Measurements from ENCODE around the gene DSCAM.

DSCAM gene

GRCh38 chr21:40178726-40179125 lies 668.2 kb downstream of the DSCAM start:
- TF ChIP-seq FOXM1 (IDR thresholded peaks at IDR 0.05; ENCODE audit: borderline replicate concordance, low read depth) = no peak
- TF ChIP-seq EGR1 (IDR thresholded peaks at IDR 0.05) = no peak
- TF ChIP-seq USF1 (IDR thresholded peaks at IDR 0.05) = no peak
- TF ChIP-seq EP300 (IDR thresholded peaks at IDR 0.05; ENCODE audit: borderline replicate concordance) = no peak
- no peak for TF ChIP-seq RAD21 (IDR thresholded peaks at IDR 0.05; ENCODE audit: low read depth)
- TF ChIP-seq MAX (IDR thresholded peaks at IDR 0.05) = no peak
- TF ChIP-seq CREB1 (IDR thresholded peaks at IDR 0.05; ENCODE audit: low read depth) = no peak
- no peak for TF ChIP-seq TEAD4 (IDR thresholded peaks at IDR 0.05)
- no peak for TF ChIP-seq YY1 (IDR thresholded peaks at IDR 0.05; ENCODE audit: low read depth)
- no peak for TF ChIP-seq NFIC (IDR thresholded peaks at IDR 0.05)
- no peak for TF ChIP-seq ZBTB7A (IDR thresholded peaks at IDR 0.05; ENCODE audit: low read depth)

GRCh38 chr21:40177979-40178378 lies 669.0 kb downstream of the DSCAM start:
- TF ChIP-seq CEBPB (IDR thresholded peaks at IDR 0.05) (no peak), YY1 (IDR thresholded peaks at IDR 0.05; ENCODE audit: low read depth) (no peak), EGR1 (IDR thresholded peaks at IDR 0.05) (no peak), TCF12 (IDR thresholded peaks at IDR 0.05; ENCODE audit: low read depth) (no peak), USF1 (IDR thresholded peaks at IDR 0.05) (no peak), EP300 (IDR thresholded peaks at IDR 0.05; ENCODE audit: borderline replicate concordance) (no peak), REST (IDR thresholded peaks at IDR 0.05; ENCODE audit: low read depth) (no peak), FOXM1 (IDR thresholded peaks at IDR 0.05; ENCODE audit: borderline replicate concordance, low read depth) (no peak), RAD21 (IDR thresholded peaks at IDR 0.05; ENCODE audit: low read depth) (no peak), TEAD4 (IDR thresholded peaks at IDR 0.05) (no peak), CREB1 (IDR thresholded peaks at IDR 0.05; ENCODE audit: low read depth) (no peak), NFIC (IDR thresholded peaks at IDR 0.05) (no peak), MAX (IDR thresholded peaks at IDR 0.05) (no peak), ZBTB7A (IDR thresholded peaks at IDR 0.05; ENCODE audit: low read depth) (no peak), TAF1 (IDR thresholded peaks at IDR 0.05; ENCODE audit: low read depth) (no peak)

- no peak for TF ChIP-seq ZBTB7A (IDR thresholded peaks at IDR 0.05; ENCODE audit: low read depth)
- no peak for TF ChIP-seq FOXM1 (IDR thresholded peaks at IDR 0.05; ENCODE audit: borderline replicate concordance, low read depth)
- no peak for TF ChIP-seq CEBPB (IDR thresholded peaks at IDR 0.05)
- no peak for TF ChIP-seq TCF12 (IDR thresholded peaks at IDR 0.05; ENCODE audit: low read depth)
- no peak for TF ChIP-seq TEAD4 (IDR thresholded peaks at IDR 0.05)
- TF ChIP-seq TAF1 (IDR thresholded peaks at IDR 0.05; ENCODE audit: low read depth) = no peak
- TF ChIP-seq REST (IDR thresholded peaks at IDR 0.05; ENCODE audit: low read depth) = no peak
- TF ChIP-seq USF1 (IDR thresholded peaks at IDR 0.05) = no peak
- TF ChIP-seq RAD21 (IDR thresholded peaks at IDR 0.05; ENCODE audit: low read depth) = no peak
- no peak for TF ChIP-seq EP300 (IDR thresholded peaks at IDR 0.05; ENCODE audit: borderline replicate concordance)
- TF ChIP-seq EGR1 (IDR thresholded peaks at IDR 0.05) = no peak
- TF ChIP-seq CREB1 (IDR thresholded peaks at IDR 0.05; ENCODE audit: low read depth) = no peak
- TF ChIP-seq MAX (IDR thresholded peaks at IDR 0.05) = no peak
Observed at GRCh38 chr21:40176724-40177123, 670.2 kb downstream of the DSCAM start.

GRCh38 chr21:40173816-40174215 lies 673.1 kb downstream of the DSCAM start:
- TF ChIP-seq CEBPB (IDR thresholded peaks at IDR 0.05) = no peak
- TF ChIP-seq EP300 (IDR thresholded peaks at IDR 0.05; ENCODE audit: borderline replicate concordance) = no peak
- no peak for TF ChIP-seq FOXM1 (IDR thresholded peaks at IDR 0.05; ENCODE audit: borderline replicate concordance, low read depth)
- no peak for TF ChIP-seq NFIC (IDR thresholded peaks at IDR 0.05)
- no peak for TF ChIP-seq RAD21 (IDR thresholded peaks at IDR 0.05; ENCODE audit: low read depth)
- no peak for TF ChIP-seq TCF12 (IDR thresholded peaks at IDR 0.05; ENCODE audit: low read depth)
- TF ChIP-seq YY1 (IDR thresholded peaks at IDR 0.05; ENCODE audit: low read depth) = no peak
- TF ChIP-seq REST (IDR thresholded peaks at IDR 0.05; ENCODE audit: low read depth) = no peak
- TF ChIP-seq TAF1 (IDR thresholded peaks at IDR 0.05; ENCODE audit: low read depth) = no peak
- no peak for TF ChIP-seq USF1 (IDR thresholded peaks at IDR 0.05)
- no peak for TF ChIP-seq CREB1 (IDR thresholded peaks at IDR 0.05; ENCODE audit: low read depth)

Data from Ishikawa (cell line).